Motor neuron (in vitro differentiated cells): ENCODE data around the gene CREG2. TPM values are rescaled to one million over a fixed set of nuclear protein-coding genes. Genes with fewer than 3 reads are reported as not detected.

ENCODE experiments used
- ATAC-seq, 8 experiments: fragments of 200-7000 bp; cut with Tn5 transposase; replicated peaks in 6 of 8; 2 replicates each; pipeline ENCODE4 v1.8.0; 2021; ENCODE audit warnings: mild to moderate bottlenecking in 8 of 8, moderate library complexity in 8 of 8
- H3K27ac ChIP-seq, 2 donors: fragments of 250-450 bp; sonication (Bioruptor Pico); 2 replicates each; pipeline ENCODE4 v1.9.0; 2021; ENCODE audit warnings: antibody characterized with exemption in 2 of 2, mild to moderate bottlenecking in 2 of 2, moderate library complexity in 1 of 2
- H3K4me1 ChIP-seq, 2 donors: fragments of 250-450 bp; sonication (Bioruptor Pico); replicated peaks in 1 of 2; 2 replicates each; pipeline ENCODE4 v1.6.1; 2021; ENCODE audit warnings: antibody characterized with exemption in 2 of 2, mild to moderate bottlenecking in 2 of 2, moderate library complexity in 1 of 2
- H3K4me3 ChIP-seq, 5 donors: fragments of 250-450 bp; sonication (Bioruptor Pico); 2 replicates each; pipeline ENCODE4 v1.9.0; 2021; ENCODE audit warnings: antibody characterized with exemption in 5 of 5, mild to moderate bottlenecking in 5 of 5, moderate library complexity in 4 of 5
- WGBS, 10 experiments: fragments of 450-650 bp; shearing (Covaris generic); methylation state at CpG; one replicate each; pipeline ENCODE4 v1.0.0; 2022; 5-methylcytosine and 5-hydroxymethylcytosine counted together
- in situ Hi-C, 9 experiments: fragments of 400-800 bp; cut with MboI; loops; one replicate each; pipeline ENCODE4 v1.15.0; 2021; ENCODE audit warnings: low sequenced_read_pairs in 9 of 9, low pct_unique_long_range_greater_than_20kb in 2 of 9; ENCODE audit not compliant: unreplicated experiment in 9 of 9
- total RNA-seq, 8 experiments: library from RNA; unstranded; fragments of 300-600 nt; gene quantifications; 2 replicates each; pipeline versions ENCODE4 v1.2.3 to v1.2.4, GENCODE V29; 2022

CREG2 gene
- 10 to 100 TPM in 1 of 8 experiments, 1 to 10 TPM in 4, under 1 TPM in 2, not detected in 1; 0.05 to 14.9 (median 6.8) TPM for total RNA-seq

DNA sequence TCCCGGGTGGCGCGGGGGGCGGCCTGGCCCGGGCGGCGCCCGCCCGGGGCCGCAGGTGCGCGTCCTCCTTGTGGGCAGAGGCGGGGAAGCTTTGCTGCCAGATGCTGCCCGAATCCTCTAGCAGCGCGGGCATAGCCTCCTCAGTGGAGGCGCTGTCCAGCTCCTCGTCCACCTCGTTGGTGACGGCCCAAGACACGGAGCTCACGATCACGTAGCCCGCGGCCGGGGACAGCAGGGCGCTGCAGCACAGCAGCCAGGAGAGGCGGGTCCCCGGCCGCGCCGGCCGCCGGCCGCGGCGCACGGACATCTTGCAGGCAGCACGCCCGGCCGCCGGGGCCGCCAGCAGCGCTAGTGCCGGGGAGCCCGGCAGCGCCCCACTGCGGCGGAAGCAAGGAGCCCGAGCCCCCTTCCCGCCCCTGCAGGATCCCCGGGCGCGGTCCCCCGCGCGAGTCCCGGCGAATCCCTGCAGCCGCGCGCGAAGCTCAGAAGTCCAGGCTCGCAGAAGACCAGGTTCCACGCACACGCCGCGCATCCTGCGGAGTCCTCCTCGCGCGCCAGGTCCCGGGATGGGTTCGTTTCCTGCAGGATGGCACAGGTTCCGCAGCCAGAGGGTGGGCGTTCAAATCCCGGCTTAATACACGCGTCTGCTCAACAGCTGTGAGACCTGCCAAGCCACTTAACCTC, at the start of gene CREG2:
Gene CREG2, minus strand, starts transcription at position 353 of the 684 bp plus-strand sequence. Its CDS starts 46 bp downstream, at position 307.
- peak within 1 kb of the TSS; percentile 45 to 67 for H3K27ac ChIP-seq
- H3K4me1 ChIP-seq: peaks cover 0 to 4% of the 10 kb centered on the region in 2 donors
- 0% methylated on average over 1 to 6 of the region's 79 CpGs; no CpG with 5 or more reads in 8 of the 10 experiments for WGBS, 10 experiments
- ATAC-seq: peak; percentile 89 to 96 (median 92)
- peak within 1 kb of the TSS; percentile 48 to 69 (median 62) for H3K4me3 ChIP-seq
- in situ Hi-C loops: no loop called here

GRCh38 chr2:101435001-101435862, 47.9 kb upstream of the CREG2 start:
- Histone ChIP-seq H3K4me1 (peaks cover 18 to 28% of the 10 kb centered on the region in 2 donors), H3K4me3 (no peak overlapping the region), H3K27ac (peak overlapping the region; percentile 47 to 54)
- 20 to 100% (median 41%) methylated on average over 1 to 10 of the region's 24 CpGs; no CpG with 5 or more reads in 2 of the 10 experiments for WGBS, 10 experiments
- peak in 6 of 8 experiments; percentile 20 to 95 (median 92) for ATAC-seq
- in situ Hi-C loops: no loop called here

- Histone ChIP-seq H3K4me3 (no peak overlapping the region), H3K4me1 (peaks cover 17 to 25% of the 10 kb centered on the region in 2 donors), H3K27ac (no peak overlapping the region)
- no peak for ATAC-seq
- WGBS, 10 experiments: 50 to 100% (median 86%) methylated on average over 1 to 3 of the region's 3 CpGs
- in situ Hi-C loops: no loop called here
These were observed 46.2 kb upstream of the CREG2 start for GRCh38 chr2:101433465-101433864.

DNA sequence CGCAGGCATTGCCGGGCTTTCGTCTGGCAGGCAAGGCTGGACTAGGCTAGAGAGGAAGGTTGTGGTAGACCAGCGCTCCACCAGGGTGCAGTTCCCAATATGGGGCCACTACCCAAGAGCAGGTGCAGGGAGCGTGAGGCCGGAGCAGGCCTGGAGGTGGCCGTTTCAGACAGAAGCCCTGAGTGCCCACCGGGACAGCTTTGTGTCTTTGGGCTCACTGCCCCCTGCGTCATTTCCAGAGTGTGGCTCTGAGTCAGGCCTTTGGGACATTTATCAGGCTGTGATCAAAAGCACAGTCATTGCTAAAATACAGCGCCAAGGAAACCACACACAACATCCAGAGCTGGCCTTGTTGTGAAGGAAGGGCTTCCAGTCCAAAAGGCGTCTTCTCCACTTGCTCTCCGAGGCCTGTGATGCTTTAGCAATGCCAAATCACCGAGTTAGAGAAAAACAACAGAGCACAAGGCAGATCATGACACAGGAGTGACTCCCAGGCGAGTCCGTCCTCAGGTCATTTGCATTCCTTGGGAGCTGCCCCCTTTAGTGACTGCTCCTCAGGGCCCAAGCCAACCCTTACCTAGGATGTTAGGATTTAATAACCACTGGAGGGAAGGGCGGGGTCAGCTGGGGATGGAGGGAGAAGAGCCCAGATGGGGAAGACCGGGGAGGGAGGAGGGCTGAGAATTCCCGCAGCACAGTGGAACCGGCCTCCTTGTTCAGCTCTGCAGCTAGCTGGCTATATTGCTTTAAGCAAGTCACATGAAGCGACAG, 45.3 kb upstream of the CREG2 start:
- peak; percentile 20 to 92 (median 39) for ATAC-seq
- no peak overlapping the region for H3K27ac ChIP-seq
- in situ Hi-C loops: no loop called here
- H3K4me3 ChIP-seq: no peak overlapping the region
- WGBS, 10 experiments: 23 to 100% (median 83%) methylated on average over 1 to 8 of the region's 20 CpGs; no CpG with 5 or more reads in 3 of the 10 experiments
- peaks cover 17 to 25% of the 10 kb centered on the region in 2 donors for H3K4me1 ChIP-seq

- WGBS, 10 experiments: 13 to 100% (median 86%) methylated on average over 1 to 3 of the region's 4 CpGs; no CpG with 5 or more reads in 3 of the 10 experiments
- no peak for ATAC-seq
- H3K27ac ChIP-seq: no peak overlapping the region
- peaks cover 17 to 25% of the 10 kb centered on the region in 2 donors for H3K4me1 ChIP-seq
- H3K4me3 ChIP-seq: no peak overlapping the region
- in situ Hi-C loops: no loop called here
These were observed 44.2 kb upstream of the CREG2 start for GRCh38 chr2:101431486-101431885.

DNA sequence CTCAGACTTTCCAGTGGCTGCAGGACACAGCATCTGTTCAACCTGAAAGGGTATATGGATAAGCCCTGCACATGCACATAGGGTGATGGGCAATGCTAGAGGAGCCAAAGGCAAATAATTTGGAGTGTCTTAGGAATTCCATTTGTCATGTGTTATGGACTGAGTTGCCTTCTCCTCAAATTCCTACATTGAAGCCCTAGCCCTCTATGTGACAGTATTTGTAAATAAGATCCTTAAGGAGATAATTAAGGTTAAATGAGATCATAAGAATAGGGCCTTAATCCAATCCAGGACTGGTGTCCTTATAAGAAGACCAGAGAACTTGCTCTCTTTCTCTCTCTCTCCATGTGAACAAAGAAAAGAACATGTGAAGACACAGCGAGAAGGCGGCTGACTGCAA, 42.9 kb upstream of the CREG2 start:
- in situ Hi-C loops: no loop called here
- Histone ChIP-seq H3K27ac (no peak overlapping the region), H3K4me1 (peaks cover 9 to 16% of the 10 kb centered on the region in 2 donors), H3K4me3 (no peak overlapping the region)
- ATAC-seq: no peak
- 58 to 100% (median 96%) methylated on average over 1 to 2 of the region's 2 CpGs; no CpG with 5 or more reads in 4 of the 10 experiments for WGBS, 10 experiments

GRCh38 chr2:101429453-101429852, 42.1 kb upstream of the CREG2 start:
- Histone ChIP-seq H3K4me3 (no peak overlapping the region), H3K4me1 (peaks cover 2 to 9% of the 10 kb centered on the region in 2 donors), H3K27ac (no peak overlapping the region)
- no peak for ATAC-seq
- 80 to 100% (median 99%) methylated on average over 1 to 6 of the region's 6 CpGs; no CpG with 5 or more reads in 2 of the 10 experiments for WGBS, 10 experiments
- in situ Hi-C loops: no loop called here

GRCh38 chr2:101428422-101429176, 41.3 kb upstream of the CREG2 start:
- 67 to 91% (median 75%) methylated on average over 3 to 9 of the region's 10 CpGs; no CpG with 5 or more reads in 1 of the 10 experiments for WGBS, 10 experiments
- in situ Hi-C loops: no loop called here
- peak in 1 of 8 experiments; percentile 40 for ATAC-seq
- Histone ChIP-seq H3K4me1 (peaks cover 0 to 3% of the 10 kb centered on the region in 2 donors), H3K27ac (no peak overlapping the region), H3K4me3 (no peak overlapping the region)

DNA sequence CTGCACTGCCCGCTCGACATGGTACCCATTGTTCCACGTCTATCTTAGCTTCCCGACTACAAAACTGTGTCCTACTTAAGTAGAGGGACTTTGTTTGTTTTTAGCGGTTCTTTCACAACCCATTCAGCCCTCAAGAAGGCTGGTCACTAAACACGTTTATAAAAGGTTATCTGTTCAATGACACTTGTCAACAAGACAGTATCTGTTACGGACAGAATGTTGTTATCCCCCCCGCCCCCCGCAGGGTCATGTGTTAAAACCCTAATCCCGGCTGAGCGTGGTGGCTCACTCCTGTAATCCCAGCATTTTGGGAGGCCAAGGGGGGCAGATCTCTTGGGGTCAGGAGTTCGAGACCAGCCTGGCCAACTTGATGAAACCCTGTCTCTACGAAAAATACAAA, 40.4 kb upstream of the CREG2 start:
- ATAC-seq: no peak
- WGBS, 10 experiments: 58 to 100% (median 87%) methylated on average over 1 to 10 of the region's 13 CpGs; no CpG with 5 or more reads in 2 of the 10 experiments
- in situ Hi-C loops: no loop called here
- Histone ChIP-seq H3K4me3 (no peak overlapping the region), H3K27ac (no peak overlapping the region), H3K4me1 (no peaks in the 10 kb centered on the region)

- in situ Hi-C loops: no loop called here
- no peak overlapping the region for H3K4me3 ChIP-seq
- H3K27ac ChIP-seq: no peak overlapping the region
- ATAC-seq: peak in 1 of 8 experiments; percentile 52
- WGBS, 10 experiments: 54 to 100% (median 91%) methylated on average over 2 to 7 of the region's 7 CpGs; no CpG with 5 or more reads in 4 of the 10 experiments
- H3K4me1 ChIP-seq: no peaks in the 10 kb centered on the region
These were observed 39.9 kb upstream of the CREG2 start for GRCh38 chr2:101427240-101427639.

- H3K27ac ChIP-seq: no peak overlapping the region
- WGBS, 10 experiments: 10 to 100% (median 80%) methylated on average over 1 to 5 of the region's 7 CpGs; no CpG with 5 or more reads in 2 of the 10 experiments
- in situ Hi-C loops: no loop called here
- peak in 2 of 8 experiments; percentile 53 to 66 for ATAC-seq
- no peak overlapping the region for H3K4me3 ChIP-seq
- no peaks in the 10 kb centered on the region for H3K4me1 ChIP-seq
These were observed 39.5 kb upstream of the CREG2 start for GRCh38 chr2:101426822-101427221.

- WGBS, 10 experiments: 54 to 100% (median 86%) methylated on average over 2 to 4 of the region's 4 CpGs; no CpG with 5 or more reads in 1 of the 10 experiments
- H3K27ac ChIP-seq: no peak overlapping the region
- in situ Hi-C loops: loop anchor here in 1 of 9 experiments (25.0 kb wide), 2 partner anchors 292 to 567 kb away; partner anchors contain the start of gene IL1R2
These were observed 33.3 kb upstream of the CREG2 start for GRCh38 chr2:101420623-101421022.

More at GRCh38 chr2:101420623-101421022, 33.3 kb upstream of the CREG2 start:
- no peak for ATAC-seq
- no peak overlapping the region for H3K4me3 ChIP-seq
- peaks cover 16 to 17% of the 10 kb centered on the region in 2 donors for H3K4me1 ChIP-seq
